Panc1 (cell line): ENCODE data around the gene XPNPEP1. TPM values are rescaled to one million over a fixed set of nuclear protein-coding genes. Genes with fewer than 3 reads are reported as not detected.

Experiments
- ATAC-seq: fragments of 200-7000 bp; cut with Tn5 transposase; 2 replicates; pipeline ENCODE4 v1.9.1; 2020; ENCODE audit warnings: mild to moderate bottlenecking, moderate library complexity
- BruUV-seq: library from RNA; stranded (reverse); fragments of 400-500 nt; replicated peaks from 2 replicates; lab custom pipeline; 2021; lab: Mats Ljungman, UMichigan
- CTCF ChIA-PET: fragments of 300-600 bp; sonication (Branson Sonifier 250); formaldehyde crosslinking; loops from one replicate; lab custom pipeline; 2022; ENCODE audit warnings: antibody characterized with exemption; lab: Charles Lee
- POLR2A ChIA-PET: fragments of 300-600 bp; sonication (Branson Sonifier 250); formaldehyde crosslinking; loops from one replicate; lab custom pipeline; 2022; ENCODE audit warnings: antibody characterized with exemption; lab: Charles Lee
- DNase-seq: peaks from one replicate; pipeline ENCODE4 v3.0.0-alpha.2; 2010; ENCODE audit warnings: low read depth, low spot score
- H3K27ac ChIP-seq: 2 replicates; pipeline ENCODE4 v1.5.1; 2011; ENCODE audit warnings: mild to moderate bottlenecking, low read length, inconsistent platforms
- H3K27me3 ChIP-seq: fragments of 200-500 bp; sonication (Bioruptor generic); 2 replicates; pipeline ENCODE4 v1.6.0; 2014; ENCODE audit warnings: low read length, inconsistent platforms; ENCODE audit not compliant: control insufficient read depth, insufficient read depth
- H3K36me3 ChIP-seq: fragments of 200-500 bp; sonication (Bioruptor generic); 2 replicates; pipeline ENCODE4 v1.5.1; 2014; ENCODE audit warnings: inconsistent platforms, mild to moderate bottlenecking, low read length, moderate library complexity; ENCODE audit not compliant: control insufficient read depth, insufficient read depth
- H3K4me1 ChIP-seq: 2 replicates; pipeline ENCODE4 v1.5.1; 2011; ENCODE audit warnings: inconsistent platforms, mild to moderate bottlenecking, low read length, moderate library complexity; ENCODE audit not compliant: control insufficient read depth, insufficient read depth
- H3K4me3 ChIP-seq, 2 experiments: 2 replicates each; pipeline ENCODE4 v1.5.1; 2011 to 2012; ENCODE audit warnings: low read depth in 2 of 2, low read length in 2 of 2, mild to moderate bottlenecking in 2 of 2, inconsistent platforms in 1 of 2, moderate library complexity in 1 of 2
- H3K9me3 ChIP-seq: fragments of 200-500 bp; sonication (Bioruptor generic); 2 replicates; pipeline ENCODE4 v1.5.1; 2014; ENCODE audit warnings: low read depth, mild to moderate bottlenecking, inconsistent platforms, low read length, moderate library complexity; ENCODE audit not compliant: control insufficient read depth, insufficient read depth
- CTCF ChIP-seq: fragments of 450-650 bp; IDR thresholded peaks from 2 replicates; pipeline ENCODE4 v1.5.1; 2017; ENCODE audit warnings: mild to moderate bottlenecking
- POLR2AphosphoS5 ChIP-seq: IDR thresholded peaks from 2 replicates; pipeline ENCODE4 v1.6.1; 2012; ENCODE audit warnings: mild to moderate bottlenecking, low read depth, low read length, moderate library complexity
- SIN3A ChIP-seq: IDR thresholded peaks from 2 replicates; pipeline ENCODE4 v1.6.1; 2012; ENCODE audit warnings: low read depth, mild to moderate bottlenecking, low read length, moderate library complexity, borderline replicate concordance; ENCODE audit not compliant: insufficient read depth
- TCF7L2 ChIP-seq: IDR thresholded peaks from 2 replicates; pipeline ENCODE4 v1.6.1; 2011; ENCODE audit warnings: mild to moderate bottlenecking, low read depth, low read length, inconsistent platforms
- in situ Hi-C: cut with HindIII; loops from 2 replicates; pipeline ENCODE4 v1.10.0; 2016; ENCODE audit warnings: low sequenced_read_pairs, low pct_unique_long_range_greater_than_20kb
- intact Hi-C: fragments of 100-400 bp; cut with micrococcal nuclease; formaldehyde crosslinking; loops from one replicate; pipeline ENCODE4 v1.10.0; 2022; ENCODE audit not compliant: unreplicated experiment
- total RNA-seq: library from RNA; stranded (reverse); gene quantifications from one replicate; pipeline ENCODE4 v1.2.1, GENCODE V29; 2021; ENCODE audit not compliant: unreplicated experiment
- TF ChIP-seq, protein P1 (sequence below), 2 experiments: IDR thresholded peaks; 2 replicates each; pipeline ENCODE4 v1.6.1; 2011 to 2012; ENCODE audit warnings: low read depth in 2 of 2, control low read depth in 1 of 2, low read length in 1 of 2, mild to moderate bottlenecking in 1 of 2, moderate library complexity in 1 of 2; ENCODE audit not compliant: insufficient read depth in 1 of 2

Gene XPNPEP1
- total RNA-seq, 1 experiment from 2014 or later: 61.2 TPM

DNA sequence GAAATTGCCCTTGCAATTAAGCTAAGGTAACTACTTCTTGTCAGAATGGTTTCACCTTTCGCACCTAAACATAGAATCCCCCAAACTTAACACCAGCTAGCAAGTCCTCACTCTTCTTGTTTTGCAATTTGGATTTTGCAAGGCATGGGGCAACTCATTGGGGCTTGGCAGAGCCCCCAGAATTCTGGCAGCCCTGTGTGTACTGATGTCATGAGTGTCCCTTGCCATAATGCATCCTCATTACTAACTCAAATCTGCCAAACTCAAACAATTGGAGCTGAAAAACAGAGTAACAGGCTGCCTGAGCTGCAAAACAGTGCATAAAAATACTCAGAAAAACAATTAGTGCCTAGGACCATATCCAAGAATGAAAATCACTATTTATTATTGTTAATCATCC is 7.9 kb upstream of the XPNPEP1 start:
- ATAC-seq (no peak), DNase-seq (no peak)
- Histone ChIP-seq H3K27ac (no peak overlapping the region), H3K27me3 (peaks cover 6% of the 10 kb centered on the region), H3K4me3 (no peak overlapping the region), H3K36me3 (no peaks in the 10 kb centered on the region), H3K9me3 (no peaks in the 10 kb centered on the region), H3K4me1 (no peaks in the 10 kb centered on the region)
- ChIA-PET CTCF (no interaction called here), POLR2A (no interaction called here)
- in situ Hi-C loops (no loop called here), intact Hi-C loops (no loop called here)
- no TSS peak for BruUV-seq
- no peak for TF ChIP-seq SIN3A
- TF ChIP-seq CTCF: no peak
- TF ChIP-seq POLR2AphosphoS5: no peak
- TF ChIP-seq TCF7L2: no peak
- TF ChIP-seq, protein P1, sequence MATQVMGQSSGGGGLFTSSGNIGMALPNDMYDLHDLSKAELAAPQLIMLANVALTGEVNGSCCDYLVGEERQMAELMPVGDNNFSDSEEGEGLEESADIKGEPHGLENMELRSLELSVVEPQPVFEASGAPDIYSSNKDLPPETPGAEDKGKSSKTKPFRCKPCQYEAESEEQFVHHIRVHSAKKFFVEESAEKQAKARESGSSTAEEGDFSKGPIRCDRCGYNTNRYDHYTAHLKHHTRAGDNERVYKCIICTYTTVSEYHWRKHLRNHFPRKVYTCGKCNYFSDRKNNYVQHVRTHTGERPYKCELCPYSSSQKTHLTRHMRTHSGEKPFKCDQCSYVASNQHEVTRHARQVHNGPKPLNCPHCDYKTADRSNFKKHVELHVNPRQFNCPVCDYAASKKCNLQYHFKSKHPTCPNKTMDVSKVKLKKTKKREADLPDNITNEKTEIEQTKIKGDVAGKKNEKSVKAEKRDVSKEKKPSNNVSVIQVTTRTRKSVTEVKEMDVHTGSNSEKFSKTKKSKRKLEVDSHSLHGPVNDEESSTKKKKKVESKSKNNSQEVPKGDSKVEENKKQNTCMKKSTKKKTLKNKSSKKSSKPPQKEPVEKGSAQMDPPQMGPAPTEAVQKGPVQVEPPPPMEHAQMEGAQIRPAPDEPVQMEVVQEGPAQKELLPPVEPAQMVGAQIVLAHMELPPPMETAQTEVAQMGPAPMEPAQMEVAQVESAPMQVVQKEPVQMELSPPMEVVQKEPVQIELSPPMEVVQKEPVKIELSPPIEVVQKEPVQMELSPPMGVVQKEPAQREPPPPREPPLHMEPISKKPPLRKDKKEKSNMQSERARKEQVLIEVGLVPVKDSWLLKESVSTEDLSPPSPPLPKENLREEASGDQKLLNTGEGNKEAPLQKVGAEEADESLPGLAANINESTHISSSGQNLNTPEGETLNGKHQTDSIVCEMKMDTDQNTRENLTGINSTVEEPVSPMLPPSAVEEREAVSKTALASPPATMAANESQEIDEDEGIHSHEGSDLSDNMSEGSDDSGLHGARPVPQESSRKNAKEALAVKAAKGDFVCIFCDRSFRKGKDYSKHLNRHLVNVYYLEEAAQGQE (IDR thresholded peaks at IDR 0.05; ENCODE audit: insufficient read depth in 1 of 2, low read depth in 2 of 2, low read length in 1 of 2): no peak

DNA sequence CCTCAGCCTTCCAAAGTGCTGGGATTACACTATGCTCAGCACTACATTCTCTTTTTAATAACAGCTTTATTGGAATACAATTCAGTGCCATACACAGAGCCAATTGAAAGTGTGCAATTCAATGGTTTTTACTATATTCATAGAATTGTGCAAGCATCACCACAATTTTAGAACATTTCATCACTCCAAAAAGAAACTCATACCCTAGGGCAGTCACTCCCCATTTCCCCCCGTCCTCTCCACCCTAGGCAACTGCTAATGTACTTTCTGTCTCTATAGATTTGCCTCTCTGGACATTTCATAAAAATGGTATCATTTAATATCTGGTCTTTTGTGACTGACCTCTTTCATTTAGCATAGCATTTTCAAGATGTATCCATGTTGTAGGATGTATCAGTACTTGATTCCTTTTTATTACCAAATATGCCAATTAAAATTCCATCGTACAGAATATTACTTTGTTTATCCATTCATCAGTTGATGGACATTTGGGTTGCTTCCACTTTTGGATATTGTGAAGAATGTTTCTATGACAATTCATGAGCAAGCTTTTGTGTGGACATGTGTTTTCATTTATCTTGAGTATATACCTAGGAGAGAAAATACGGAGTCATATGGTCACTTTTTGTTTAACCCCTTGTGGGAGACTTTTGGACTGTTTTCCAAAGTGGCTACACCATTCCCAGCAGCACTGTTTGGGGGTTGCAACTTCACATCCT is 6.3 kb upstream of the XPNPEP1 start:
- CTCF ChIA-PET: no interaction called here
- TF ChIP-seq TCF7L2 (no peak), SIN3A (no peak), CTCF (no peak), POLR2AphosphoS5 (no peak)
- TF ChIP-seq, protein P1 (IDR thresholded peaks at IDR 0.05; ENCODE audit: insufficient read depth in 1 of 2, low read depth in 2 of 2, low read length in 1 of 2): no peak
- DNase-seq: no peak

More for the DNA sequence above, 6.3 kb upstream of the XPNPEP1 start:
- H3K27me3 ChIP-seq: peaks cover 6% of the 10 kb centered on the region
- in situ Hi-C loops (no loop called here), intact Hi-C loops (no loop called here)
- H3K4me3 ChIP-seq: no peak overlapping the region
- no peaks in the 10 kb centered on the region for H3K36me3 ChIP-seq
- no peaks in the 10 kb centered on the region for H3K9me3 ChIP-seq
- no TSS peak for BruUV-seq
- POLR2A ChIA-PET: no interaction called here
- ATAC-seq: no peak
- H3K4me1 ChIP-seq: no peaks in the 10 kb centered on the region
- no peak overlapping the region for H3K27ac ChIP-seq
